HG02870 (cell line): Measurements from ENCODE around the gene BEGAIN.

ENCODE experiments used
- ATAC-seq: cut with Tn5 transposase; IDR thresholded peaks from one replicate; pipeline ENCODE4 v1.9.1; 2021; ENCODE audit warnings: mild to moderate bottlenecking, moderate library complexity; ENCODE audit not compliant: unreplicated experiment

Gene BEGAIN

DNA sequence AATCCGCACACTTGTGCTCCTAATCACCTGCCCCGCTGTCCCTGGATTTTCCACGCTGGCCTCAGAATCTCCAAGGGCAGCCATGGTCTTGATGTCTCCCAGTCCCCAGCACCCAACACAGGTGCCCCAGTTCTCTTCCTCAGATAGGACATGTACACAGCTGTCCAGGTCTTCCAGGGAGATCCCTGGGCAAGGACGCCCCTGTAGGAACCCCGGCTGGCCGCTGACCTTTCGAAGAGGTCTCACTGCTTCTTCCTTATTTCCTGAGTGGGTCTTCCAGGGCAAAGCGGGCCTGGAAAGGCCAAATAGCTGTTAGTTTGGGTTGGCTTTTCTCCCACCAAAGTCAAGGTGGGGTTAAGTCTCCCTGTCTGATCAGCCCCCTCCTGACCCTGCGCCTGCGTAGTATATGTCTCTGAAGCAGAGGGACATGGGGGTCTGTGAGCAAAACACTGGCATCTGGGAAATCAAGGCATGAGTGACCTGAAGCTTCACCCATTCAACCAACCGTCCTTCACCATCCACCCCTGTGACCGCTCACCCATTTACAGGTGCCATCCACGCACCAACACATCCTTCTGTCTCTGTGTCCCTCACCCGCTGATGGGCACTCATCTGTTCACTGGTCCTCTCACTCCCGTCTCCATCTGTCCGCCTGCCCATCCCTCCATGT lies 4.6 kb downstream of the BEGAIN start:
- ATAC-seq, result no peak

DNA sequence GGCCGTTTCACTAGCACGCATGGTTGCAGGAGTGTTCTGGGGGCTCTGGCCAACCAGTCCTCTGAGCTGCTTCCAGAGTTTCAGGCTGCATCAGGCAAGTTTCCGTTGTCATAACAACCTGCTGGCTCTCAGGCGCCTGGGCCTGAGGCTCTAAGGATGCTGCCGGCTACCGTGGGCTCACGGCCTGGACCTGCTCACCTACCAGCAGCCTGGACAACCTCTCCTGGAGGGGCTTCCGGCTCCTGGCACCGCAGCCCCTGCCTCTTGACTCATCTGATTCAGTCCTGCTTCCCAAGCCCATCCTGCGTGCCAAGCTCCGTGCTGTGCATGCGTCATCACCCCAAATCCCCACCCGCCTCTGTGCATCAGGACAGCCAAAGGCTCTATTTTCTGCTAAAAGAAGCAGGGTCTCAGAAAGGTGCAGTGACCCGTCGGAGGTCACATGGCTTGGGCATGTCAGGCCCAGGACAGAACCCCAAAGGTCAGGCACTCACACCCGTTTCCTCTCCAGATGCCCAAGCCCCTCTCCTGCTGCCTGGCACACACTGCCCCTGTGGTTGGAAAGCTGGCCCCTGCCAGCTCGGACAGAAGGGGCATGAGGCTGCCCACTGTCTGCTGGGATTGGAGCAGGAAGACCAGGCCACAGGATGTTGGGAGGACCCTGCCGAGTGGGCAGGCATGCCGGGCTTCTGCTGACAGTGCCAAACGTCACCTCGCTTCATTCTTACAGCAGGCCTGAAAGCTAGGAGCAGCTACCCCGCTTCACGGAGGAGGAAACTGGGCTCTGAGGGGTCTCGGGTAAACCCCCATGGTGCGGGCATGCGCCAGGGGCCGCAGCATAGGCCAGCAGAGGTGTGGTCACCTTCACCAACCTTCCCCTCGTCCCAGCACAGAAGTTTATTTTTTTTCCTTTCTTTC lies 5.7 kb downstream of the BEGAIN start:
- ATAC-seq, result no peak

DNA sequence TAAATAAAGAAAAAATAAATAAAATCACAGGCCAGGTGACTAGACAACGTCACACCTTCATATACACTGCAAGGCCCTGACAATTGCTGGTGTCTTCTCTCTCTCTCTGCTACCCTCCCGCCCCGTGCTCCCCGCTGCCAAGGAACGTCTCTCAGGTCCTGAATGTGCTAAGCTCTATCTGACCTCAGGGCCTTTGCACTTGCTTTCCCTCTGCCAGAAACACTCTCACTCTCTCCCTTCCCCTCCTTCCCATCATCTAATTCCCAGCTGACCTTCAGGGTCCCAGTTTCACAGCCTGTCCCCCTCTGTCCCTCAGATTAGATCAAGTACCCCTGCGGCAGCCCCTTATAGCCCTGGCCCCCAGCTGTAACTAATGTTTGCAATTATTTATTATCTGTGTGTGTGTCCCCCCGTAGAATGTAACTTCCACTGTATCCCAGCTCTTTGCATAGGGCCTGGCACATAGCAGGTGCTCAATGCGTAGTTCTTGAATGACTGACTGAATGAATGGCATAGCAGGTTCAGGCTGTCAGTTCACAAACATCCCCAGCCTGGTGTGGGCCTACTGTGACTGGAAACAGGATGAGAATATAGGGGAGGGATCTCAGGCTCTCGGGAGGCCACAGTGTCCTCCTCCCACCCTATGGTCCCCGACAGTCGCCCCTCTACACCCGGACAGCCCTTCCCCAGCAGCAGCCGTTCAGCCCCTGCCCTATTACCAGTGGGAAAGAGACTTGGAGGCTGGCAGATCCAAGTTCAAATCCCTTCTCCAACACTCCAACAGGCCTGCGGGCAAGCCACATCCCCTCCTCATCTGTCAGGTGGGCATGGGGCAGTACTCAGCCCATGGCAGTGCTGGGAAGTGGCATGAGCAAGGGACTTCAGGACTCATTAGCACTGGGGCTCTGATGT lies 6.6 kb downstream of the BEGAIN start:
- no peak for ATAC-seq

DNA sequence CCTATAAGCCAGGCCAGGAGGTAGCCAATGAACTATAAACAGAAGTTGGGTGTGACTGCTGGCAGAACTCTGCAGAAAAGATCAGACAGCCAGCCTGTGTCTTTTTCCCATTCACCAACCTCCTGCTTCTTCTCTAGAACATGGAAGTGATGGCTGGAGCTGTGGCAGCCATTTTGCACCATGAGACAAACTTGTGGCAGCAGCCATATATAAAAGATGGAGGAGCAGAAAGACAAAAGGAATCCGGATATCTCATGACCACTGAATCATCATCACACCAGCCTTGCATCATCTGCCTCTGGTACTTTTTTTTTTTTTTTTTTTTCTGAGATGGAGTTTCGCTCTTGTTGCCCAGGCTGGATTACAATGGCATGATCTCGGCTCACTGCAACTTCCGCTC lies 8.7 kb downstream of the BEGAIN start:
- no peak for ATAC-seq

DNA sequence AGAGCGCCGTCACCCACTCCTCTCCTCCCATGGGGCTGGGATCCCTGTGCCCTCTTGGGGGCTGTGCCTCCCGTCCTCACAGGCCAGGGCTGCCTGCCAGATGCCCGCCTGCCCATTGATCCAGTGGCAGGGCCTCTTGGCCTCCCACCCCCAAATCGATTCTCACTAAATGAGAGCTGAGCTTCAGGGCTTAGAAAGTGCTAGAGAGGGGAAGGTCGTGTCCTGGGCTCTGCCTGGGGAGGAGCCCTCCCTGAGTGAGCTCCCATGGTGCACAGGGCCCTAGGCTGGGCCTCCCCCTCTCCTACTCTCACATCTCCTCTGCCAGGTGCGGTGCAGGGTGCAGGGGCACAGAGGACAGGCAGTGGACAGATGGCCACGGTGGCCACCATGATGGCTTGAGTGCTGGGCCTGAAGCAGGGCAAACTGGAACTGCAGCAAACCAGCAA lies 9.2 kb downstream of the BEGAIN start:
- no peak for ATAC-seq

DNA sequence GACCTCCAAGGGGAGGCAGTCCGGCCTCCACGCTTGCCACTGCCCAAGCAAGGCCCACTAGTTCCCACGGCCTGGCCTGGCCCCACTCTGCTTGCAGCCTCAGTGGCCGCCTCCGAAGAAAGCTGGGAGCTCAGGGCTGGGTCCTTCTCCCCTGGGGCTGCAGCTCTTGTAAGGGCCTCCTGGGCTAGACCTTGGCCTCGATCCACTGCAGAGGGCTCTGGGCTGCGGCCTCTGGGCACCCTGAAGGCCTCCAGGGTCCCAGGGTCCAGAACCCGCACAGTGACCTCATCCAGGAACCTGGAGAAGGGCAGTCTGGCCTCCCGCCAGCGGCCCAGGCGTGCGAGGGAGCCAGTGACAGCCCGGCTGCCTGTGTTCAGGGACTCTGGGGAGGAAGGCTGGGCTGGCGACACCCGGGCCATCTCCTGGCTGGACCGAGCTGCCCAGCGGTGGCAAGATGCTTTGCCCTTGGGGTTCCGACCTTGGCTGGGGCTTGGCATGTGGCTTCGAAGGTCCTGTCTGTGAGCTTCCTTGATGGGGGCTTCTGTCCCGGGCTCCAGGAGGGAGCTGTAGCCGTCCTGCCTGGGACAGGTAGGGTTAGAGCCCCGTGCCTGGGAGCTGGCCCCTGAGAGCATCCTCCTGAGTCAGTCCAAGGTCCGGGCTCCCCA lies 9.8 kb downstream of the BEGAIN start:
- ATAC-seq, result no peak

DNA sequence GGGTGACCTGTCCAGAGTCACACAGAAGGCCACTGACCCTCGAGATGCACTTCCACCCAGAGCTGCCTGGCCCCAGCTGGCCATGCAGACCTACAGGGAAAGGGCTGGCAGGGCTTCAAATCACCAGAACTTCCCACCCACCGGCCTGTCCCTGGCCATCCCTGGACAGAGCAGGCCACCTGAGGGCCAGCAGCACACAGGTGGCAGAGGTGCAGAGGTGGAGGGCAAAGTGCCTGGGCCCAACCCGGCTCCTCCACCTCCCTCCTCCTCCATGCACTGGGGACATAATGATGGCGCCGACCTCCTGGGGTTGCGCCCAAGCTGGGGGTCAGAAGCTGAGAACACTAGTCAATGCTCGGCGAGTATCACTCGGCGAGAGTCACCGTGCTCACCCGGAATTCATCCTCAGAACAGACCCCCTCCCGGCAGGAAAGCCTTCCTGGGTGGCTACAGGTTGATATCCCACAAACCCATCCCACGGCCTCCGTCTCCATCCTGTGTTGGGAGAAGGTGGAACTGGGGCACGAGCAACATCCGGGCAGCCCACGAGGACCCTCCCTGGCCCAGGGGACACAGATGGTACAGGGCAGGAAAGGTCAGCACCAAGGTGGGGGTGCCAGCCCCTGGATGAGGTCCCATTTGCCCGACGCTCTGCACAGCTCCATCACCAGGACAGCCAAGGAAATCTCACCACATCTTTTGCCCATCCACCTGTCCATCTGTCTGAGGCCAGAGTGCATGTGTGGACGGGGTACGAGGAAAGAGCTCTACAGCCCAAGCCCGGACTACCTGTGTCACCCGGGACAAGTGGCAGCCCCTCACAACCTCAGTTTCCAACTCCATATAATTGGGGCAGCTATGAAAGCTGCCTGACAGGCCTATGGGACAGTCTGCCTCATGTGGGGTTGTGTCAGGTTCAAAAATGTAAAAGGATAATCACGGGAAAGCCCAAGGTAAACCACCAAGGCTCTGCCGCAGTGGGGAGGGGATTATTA lies 10.8 kb downstream of the BEGAIN start:
- no peak for ATAC-seq

DNA sequence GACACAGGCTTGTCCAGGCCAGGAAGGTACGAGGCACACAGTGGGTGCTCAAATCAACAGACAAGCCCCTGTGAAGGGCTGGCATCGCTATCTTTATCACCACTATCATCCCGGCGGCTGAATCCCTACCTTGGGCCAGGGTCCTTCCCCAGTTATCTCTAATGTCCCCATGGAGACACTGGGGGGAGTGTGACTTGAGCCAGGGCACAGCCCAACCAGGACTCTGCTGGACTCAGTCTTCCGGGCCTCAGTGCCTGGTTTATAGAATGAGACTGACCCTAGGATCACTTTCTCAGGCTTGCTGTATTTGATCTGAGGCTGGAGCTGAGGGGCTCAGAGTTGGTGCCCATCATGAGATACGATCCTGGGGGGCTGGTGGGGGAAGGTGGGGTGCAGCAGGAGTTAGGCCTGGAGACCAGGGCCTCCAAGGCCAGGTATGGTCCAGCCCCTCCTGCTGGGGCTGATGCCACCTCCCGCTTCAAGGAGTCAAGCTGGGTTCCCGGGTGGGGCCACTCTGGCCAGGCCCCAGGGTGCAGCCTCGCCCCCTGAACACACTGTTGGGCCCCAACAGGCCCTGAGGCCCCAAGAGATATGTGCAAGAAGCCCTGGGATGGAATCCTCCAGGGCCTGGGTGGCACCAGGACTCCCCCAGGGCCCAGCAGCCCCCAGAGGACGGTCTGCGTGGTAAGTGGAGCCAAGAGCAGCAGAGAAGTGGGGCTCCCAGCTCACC lies 11.8 kb downstream of the BEGAIN start:
- no peak for ATAC-seq

DNA sequence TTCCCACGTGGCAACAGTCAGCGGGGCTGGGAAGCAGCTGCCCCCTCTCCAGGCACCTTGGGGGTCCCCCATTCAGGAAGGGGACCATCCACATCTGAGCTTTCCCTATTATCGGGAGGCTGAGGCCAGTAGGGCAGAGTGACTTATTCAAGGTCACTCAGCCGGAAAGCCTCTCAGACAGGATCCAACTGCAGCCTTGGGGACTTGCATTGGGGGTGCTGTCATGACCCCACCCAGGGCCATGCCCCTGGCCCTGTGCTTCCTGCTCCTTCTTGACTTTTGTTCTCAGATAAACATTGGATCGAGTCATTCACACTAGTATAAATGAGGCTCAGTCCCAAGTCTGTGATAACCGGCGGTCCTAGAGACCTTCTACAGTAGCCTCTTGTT lies 12.6 kb downstream of the BEGAIN start:
- ATAC-seq, result no peak

DNA sequence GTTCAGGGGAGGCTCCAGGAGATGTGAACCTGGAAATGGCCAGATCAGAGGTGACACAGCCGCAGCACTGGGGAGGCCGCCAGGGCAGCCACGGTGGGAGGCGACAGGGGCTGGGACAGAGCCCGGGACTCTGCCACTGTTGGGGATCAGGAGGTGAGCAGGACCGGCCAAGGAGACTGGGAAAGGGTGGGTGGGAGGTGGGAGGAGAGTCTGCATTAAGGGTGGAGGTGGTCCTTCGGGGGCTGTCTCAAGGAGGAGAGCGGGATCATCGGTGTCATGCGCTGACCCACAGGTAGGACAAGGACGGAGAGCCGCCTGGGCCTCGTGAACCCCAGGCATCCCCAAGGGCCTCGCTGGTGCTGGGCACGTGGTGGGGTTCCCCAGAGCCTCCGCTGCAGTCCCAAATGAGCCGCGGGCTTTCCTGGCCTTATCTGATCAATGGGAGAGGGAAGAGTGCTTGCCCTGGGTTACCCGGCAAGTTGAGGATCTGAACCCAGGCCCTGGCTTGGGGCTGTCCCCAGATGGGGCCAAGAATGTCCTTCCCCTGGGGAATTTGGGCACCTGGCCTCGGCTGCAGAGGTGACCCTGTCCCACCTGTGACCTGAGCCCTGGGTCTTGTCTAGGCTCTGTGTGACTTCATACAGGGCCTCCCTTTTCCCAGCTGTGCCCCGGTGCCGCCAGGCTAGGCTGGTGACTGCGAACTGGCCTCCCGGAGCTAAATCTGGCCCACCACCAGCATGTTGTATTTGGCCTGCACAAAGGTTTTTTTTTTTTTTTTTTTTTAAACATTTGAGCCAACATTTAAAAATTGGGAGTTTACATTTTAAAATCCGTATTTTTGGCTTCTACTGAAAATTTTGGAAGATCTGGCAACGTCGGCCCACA lies 13.2 kb downstream of the BEGAIN start:
- ATAC-seq, result no peak

DNA sequence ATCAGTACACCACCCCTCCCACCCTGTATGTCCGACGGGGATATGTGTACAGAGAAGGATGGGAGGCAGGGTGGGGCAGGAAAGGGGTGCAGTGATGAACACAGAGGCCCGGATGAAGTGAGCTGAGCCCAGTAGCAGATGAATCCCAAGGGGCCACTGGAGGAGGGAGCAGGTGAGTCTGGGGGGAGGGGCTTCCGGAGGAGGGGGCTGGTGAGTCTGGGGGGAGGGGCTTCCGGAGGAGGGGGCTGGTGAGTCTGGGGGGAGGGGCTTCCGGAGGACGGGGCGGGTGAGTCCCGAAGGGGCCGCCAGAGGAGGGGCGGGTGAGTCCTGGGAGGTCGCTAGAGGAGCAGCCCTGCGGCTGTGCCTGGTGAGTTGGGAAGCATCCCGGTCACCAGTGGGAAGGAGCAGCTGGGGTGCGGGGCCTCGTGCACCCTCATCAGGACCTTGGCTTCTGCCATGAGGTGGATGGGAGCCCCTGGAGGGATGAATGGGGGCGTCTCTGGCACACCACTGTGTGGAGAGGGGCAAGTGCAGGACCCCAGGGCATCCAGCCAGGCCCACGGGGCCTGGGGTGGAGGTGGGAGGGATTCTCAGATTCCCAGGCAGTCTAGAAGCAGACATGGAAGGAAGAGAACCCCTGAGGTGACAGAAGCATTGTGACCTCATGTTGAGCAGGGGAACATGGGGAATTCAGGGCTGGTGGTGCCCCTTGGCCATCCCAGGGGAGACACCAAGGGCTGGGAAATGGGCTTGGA lies 14.0 kb downstream of the BEGAIN start:
- no peak for ATAC-seq

DNA sequence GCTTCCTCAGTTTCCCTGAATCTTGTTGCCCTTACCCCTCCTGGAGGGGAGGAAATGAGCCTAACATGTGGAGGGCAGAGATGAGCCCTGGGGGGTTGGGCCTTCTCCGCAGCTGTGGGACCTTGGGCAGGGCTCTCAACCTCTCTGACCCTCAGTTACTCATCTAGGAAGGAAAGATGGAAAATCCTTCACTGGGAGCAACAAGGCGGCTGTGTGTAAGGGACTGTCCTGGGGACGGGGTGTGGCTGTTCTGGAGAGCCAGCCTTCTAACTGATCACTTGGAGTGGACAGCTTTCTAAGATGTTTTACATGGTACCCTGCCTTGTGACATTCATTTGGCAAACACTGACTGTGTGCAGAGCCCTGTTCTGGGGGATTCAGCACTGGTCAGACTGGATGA lies 14.7 kb downstream of the BEGAIN start:
- no peak for ATAC-seq

DNA sequence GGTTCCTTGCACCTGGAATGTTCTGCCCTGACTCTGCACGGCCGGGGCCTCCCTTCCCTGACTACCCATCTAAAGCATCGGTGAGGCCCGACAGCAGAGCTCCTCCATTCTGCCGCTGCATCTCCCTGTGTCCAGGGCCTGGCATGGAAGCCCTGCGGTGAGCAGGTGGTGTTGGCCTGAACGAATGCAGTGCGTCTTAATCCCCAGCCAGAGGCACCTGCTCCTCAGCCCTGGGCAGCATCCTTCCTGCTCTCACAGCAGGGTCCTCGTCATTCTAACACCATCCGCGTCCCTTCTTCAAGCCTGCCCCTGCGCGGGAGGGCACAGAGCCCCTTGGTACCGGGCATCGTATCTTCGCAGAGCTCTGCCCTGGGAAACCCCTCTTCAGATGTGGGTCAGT lies 15.4 kb downstream of the BEGAIN start:
- ATAC-seq, result no peak

DNA sequence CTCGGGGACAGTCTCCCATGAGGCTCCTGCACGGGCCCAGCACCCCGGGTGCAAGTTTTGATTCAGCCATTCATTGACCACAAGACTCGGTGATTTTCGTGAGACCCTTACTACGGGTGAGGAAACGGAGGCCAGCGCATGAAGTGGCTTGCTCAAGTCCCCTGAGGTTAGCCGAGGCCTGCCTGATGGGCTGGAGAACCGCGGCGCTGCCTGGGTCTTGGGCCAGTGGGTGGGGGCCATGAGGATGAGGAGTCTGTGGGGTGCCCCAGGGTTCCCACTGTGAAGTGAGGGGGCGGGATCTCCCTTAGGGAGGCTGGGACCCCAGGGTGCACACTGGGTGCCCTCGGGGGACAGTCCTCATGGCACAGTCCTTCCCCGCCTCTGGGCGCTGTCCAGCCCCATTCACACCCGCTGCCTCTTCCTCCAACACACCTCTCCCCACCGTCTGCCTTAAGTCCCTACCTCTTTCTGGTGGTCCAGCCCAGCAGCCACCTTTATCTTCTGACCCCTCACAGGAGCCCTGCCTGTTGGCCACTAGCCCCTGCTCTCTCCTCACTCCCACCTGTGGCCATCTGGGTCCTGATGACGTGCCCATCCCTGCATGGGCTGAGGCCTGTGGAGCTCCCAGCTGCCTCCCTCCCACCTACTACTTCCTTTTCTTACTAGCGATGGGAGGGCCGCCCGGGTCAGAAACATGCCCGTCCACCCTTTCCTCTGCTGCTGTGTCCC lies 16.3 kb downstream of the BEGAIN start:
- no peak for ATAC-seq

DNA sequence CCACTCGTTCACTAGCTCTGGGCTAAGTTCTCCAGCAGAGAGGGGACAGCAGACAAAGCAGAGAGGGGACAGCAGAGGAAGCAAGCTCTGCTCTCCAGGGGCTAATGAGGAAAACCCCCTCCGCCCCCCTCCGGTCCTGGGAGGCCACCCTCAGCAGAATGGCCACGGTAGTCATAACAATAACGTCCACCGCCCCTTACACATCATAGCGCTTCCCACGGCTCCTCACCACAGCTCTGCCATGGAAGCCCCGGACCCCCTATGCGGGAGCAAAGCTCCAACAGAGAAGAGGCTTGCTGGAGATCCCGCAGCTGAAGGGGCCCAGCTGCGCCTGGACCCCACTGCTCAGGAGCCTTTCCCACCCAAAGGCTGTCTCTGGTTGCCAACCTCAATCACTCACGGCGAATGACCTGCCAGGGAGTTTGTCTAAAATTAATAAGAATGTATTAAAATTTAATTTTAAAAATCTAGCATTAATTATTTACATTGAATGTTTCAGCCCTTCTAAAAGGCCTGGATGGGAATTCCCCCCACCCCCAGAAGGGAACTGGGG lies 17.4 kb downstream of the BEGAIN start:
- ATAC-seq, result no peak
